ENCODE data around the gene DCP1A.

- TF ChIP-seq CTCF (IDR thresholded peaks at IDR 0.05) (no peak), POLR2A (IDR thresholded peaks at IDR 0.05) (no peak), EP300 (IDR thresholded peaks at IDR 0.05) (no peak)
Measured at GRCh38 chr3:53293867-53294266, 53.5 kb downstream of the DCP1A start.

Measured in tibial nerve (tissue), 4 donors.